B cell (primary cell): Measurements from ENCODE around the gene BORCS8.

ENCODE experiments used
- EZH2 ChIP-seq: IDR thresholded peaks from 2 replicates; pipeline ENCODE4 v1.6.1; 2012; ENCODE audit warnings: borderline replicate concordance, low read depth, mild to moderate bottlenecking, moderate library complexity, low read length; ENCODE audit not compliant: insufficient read depth, poor library complexity, severe bottlenecking
- TF ChIP-seq, protein P1 (sequence below): fragments of 200-600 bp; IDR thresholded peaks from one replicate; pipeline ENCODE4 v1.8.0; 2022; ENCODE audit warnings: antibody characterized with exemption, mild to moderate bottlenecking

DNA sequence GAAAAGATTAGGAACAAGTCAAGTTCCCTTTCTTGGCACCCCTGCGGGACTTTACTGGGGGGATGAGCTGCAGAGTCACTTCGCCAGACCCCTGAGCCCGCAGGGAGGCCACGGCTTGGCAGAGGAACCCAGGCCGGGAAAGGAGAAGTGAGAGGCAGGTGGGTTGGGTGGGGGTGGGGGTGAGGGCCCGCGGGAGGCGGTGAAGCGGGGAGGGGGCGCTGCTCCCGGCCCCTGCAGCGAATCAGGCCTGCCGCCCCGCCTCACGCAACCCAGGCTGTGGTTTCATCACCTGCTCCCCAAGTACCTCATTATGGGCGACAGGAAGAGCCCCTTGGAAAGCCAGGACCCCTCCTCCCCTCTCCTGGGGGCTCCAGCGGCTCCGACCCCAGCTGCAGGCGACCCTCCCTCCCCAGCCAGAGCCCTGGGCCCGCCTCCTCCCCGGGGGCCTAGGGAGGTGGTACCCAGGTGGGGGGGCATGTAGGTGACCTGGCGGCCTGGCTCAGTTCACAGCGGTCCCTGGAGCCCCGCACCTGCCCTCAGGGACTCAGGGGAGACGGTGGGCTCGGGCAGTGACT, 31.4 kb downstream of the BORCS8 start:
- TF ChIP-seq, protein P1, sequence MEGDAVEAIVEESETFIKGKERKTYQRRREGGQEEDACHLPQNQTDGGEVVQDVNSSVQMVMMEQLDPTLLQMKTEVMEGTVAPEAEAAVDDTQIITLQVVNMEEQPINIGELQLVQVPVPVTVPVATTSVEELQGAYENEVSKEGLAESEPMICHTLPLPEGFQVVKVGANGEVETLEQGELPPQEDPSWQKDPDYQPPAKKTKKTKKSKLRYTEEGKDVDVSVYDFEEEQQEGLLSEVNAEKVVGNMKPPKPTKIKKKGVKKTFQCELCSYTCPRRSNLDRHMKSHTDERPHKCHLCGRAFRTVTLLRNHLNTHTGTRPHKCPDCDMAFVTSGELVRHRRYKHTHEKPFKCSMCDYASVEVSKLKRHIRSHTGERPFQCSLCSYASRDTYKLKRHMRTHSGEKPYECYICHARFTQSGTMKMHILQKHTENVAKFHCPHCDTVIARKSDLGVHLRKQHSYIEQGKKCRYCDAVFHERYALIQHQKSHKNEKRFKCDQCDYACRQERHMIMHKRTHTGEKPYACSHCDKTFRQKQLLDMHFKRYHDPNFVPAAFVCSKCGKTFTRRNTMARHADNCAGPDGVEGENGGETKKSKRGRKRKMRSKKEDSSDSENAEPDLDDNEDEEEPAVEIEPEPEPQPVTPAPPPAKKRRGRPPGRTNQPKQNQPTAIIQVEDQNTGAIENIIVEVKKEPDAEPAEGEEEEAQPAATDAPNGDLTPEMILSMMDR = no peak
- no peak for TF ChIP-seq EZH2
